ENCODE measurements around the gene LCN1. TPM values are rescaled to one million over a fixed set of nuclear protein-coding genes. Genes with fewer than 3 reads are reported as not detected.
A peak's percentile ranks its signal among the peaks of the same experiment; 100 is the strongest.

The LCN1 gene
- total and polyA plus RNA-seq, 2 of the 8 experiments (the other 6 are each of a cell fraction or from before 2014, with no cell fraction given), result not detected

DNA sequence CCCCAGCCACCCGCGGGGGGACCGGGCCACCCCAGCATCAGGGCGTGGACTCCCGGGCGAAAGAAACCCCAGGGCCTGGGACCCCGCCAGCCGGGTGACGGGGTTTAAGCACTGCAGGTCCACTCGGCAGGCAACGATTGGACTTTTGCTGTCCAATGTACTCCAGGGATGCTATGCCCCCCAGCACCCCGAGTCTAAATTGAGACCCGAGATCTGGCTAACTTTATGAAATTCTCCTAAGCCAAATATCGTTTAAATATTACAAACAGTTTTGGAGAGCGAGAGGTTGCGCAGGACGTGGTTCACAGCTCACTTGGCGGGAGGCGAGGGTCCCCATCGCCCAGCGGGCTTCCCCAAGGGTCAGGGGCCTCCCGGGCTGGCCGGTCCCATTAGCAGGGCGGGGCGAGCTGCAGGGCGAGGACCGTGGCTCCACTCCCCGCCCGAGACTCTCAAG is 21.1 kb upstream of the LCN1 start:
- Histone ChIP-seq H3K36me3 (ENCODE audit: control insufficient read depth in 2 of 4, insufficient read depth in 4 of 4, low read length in 3 of 4) (peaks cover 8 to 26% (median 20%) of the 10 kb centered on the region in 4 experiments; a peak in 7 of 8 replicates), H2BK120ac (replicated peaks; ENCODE audit: low read depth, low read length) (no peak overlapping the region), H4K5ac (ENCODE audit: insufficient read length, low read depth, low read length) (no peak overlapping the region), H3K27ac (ENCODE audit: low read depth, low read length) (no peak overlapping the region), H2AFZ (ENCODE audit: low read length) (no peak overlapping the region), H3K4ac (replicated peaks; ENCODE audit: insufficient read length, low read depth, low read length) (no peak overlapping the region), H4K20me1 (replicated peaks in 1 of 2; ENCODE audit: control insufficient read depth in 1 of 2, insufficient read depth in 2 of 2, low read length in 2 of 2) (peaks cover 12 to 18% of the 10 kb centered on the region in 2 experiments), H2BK12ac (ENCODE audit: low read depth, low read length) (no peak overlapping the region), H3K4me2 (ENCODE audit: insufficient read depth in 1 of 2, low read depth in 2 of 2, low read length in 2 of 2) (peak overlapping the region; percentile 68 to 87), H3K9ac (replicated peaks in 1 of 4; ENCODE audit: extremely low read depth in 1 of 4, low read depth in 3 of 4, low read length in 3 of 4) (no peak overlapping the region), H2AK5ac (ENCODE audit: low read depth, low read length) (no peak overlapping the region), H3K79me1 (ENCODE audit: low read depth, low read length) (0 out of 2 replicates have a peak, but pooled peaks cover 3% of the 10 kb centered on the region), H4K8ac (ENCODE audit: extremely low read depth, insufficient read depth, low read length) (no peak overlapping the region), H3K56ac (replicated peaks; ENCODE audit: insufficient read length, low read depth, low read length) (no peak overlapping the region), H3K23me2 (ENCODE audit: low read depth, low read length) (peaks cover 8% of the 10 kb centered on the region; the same call in 1 of the 2 replicates), H3K4me3 (ENCODE audit: extremely low read depth in 1 of 4, insufficient read depth in 2 of 4, low read depth in 3 of 4, low read length in 4 of 4) (peak overlapping the region; percentile 61 to 86 (median 81)), H3K27me3 (replicated peaks in 1 of 4; ENCODE audit: control insufficient read depth in 3 of 4, extremely low read depth in 1 of 4, insufficient read depth in 3 of 4, low read length in 3 of 4) (no peaks in the 10 kb centered on the region; a peak in 1 of 7 replicates), H3K4me1 (replicated peaks in 1 of 4; ENCODE audit: control insufficient read depth in 3 of 4, insufficient read depth in 4 of 4, low read length in 3 of 4) (peaks cover 0 to 15% (median 12%) of the 10 kb centered on the region in 4 experiments; a peak in 6 of 7 replicates), H3K23ac (ENCODE audit: insufficient read length) (no peak overlapping the region), H3K14ac (ENCODE audit: insufficient read length) (no peak overlapping the region), H2BK5ac (ENCODE audit: low read depth, low read length) (no peak overlapping the region), H4K91ac (replicated peaks; ENCODE audit: insufficient read length, low read length) (no peak overlapping the region), H2BK20ac (ENCODE audit: low read length) (no peak overlapping the region), H3K18ac (ENCODE audit: extremely low read depth, low read length) (no peak overlapping the region; the same call in 1 of the 2 replicates), H2BK15ac (ENCODE audit: low read length) (no peak overlapping the region), H3K79me2 (ENCODE audit: control insufficient read depth in 1 of 2, insufficient read depth in 2 of 2, low read length in 2 of 2) (peaks cover 0 to 16% of the 10 kb centered on the region in 2 experiments; a peak in 2 of 4 replicates), H3K9me3 (ENCODE audit: insufficient read depth in 2 of 2, low read depth in 1 of 2, low read length in 1 of 2) (no peaks in the 10 kb centered on the region)
- DNase-seq (ENCODE audit: low read depth in 1 of 2, low spot score in 2 of 2), result no peak
- CTCF ChIA-PET (ENCODE audit: partially characterized antibody), result interaction anchor here (1.0 to 2.1 kb wide), 5 partner anchors 10 to 52 kb away, joined by 3 to 11 read pairs (median 5); no protein-coding TSS in a partner anchor
- 0 out of 2 replicates have a peak, but pooled peaks have one; percentile 0 for TF ChIP-seq BACH1 (IDR thresholded peaks at IDR 0.05; ENCODE audit: low read length)
- no peak for TF ChIP-seq KDM5A (IDR thresholded peaks at IDR 0.05; ENCODE audit: low read length)
- TF ChIP-seq SIN3A (conservative IDR thresholded peaks at IDR 0.05 in 1 of 2, IDR thresholded peaks at IDR 0.05 in 1 of 2; ENCODE audit: low read depth in 1 of 2, low read length in 2 of 2), result no peak
- TF ChIP-seq GTF2F1 (IDR thresholded peaks at IDR 0.05; ENCODE audit: borderline replicate concordance, low read depth, low read length), result no peak
- TF ChIP-seq RBBP5 (IDR thresholded peaks at IDR 0.05; ENCODE audit: borderline replicate concordance, low read depth, low read length), result peak; percentile 1; the same call in 1 of the 2 replicates
- TF ChIP-seq KDM4A (IDR thresholded peaks at IDR 0.05; ENCODE audit: low read depth, low read length, severe bottlenecking), result peak; percentile 11
- no peak for TF ChIP-seq E2F6 (IDR thresholded peaks at IDR 0.05)
- WGBS, 2 experiments (ENCODE audit: extremely low coverage in 1 of 2, insufficient coverage in 1 of 2, insufficient read length in 1 of 2, insufficient replicate concordance in 2 of 2, low coverage in 1 of 2, low lambda C conversion rate in 2 of 2, missing lambda C conversion rate in 1 of 2), result 2% methylated on average over 27 of the region's 29 CpGs; no CpG with 5 or more reads in 1 of the 2 experiments
- FAIRE-seq, result no peak
- POLR2A ChIA-PET (ENCODE audit: partially characterized antibody), result interaction anchor here (2.8 kb wide), 1 partner anchor 19 kb away, joined by 17 read pairs; no protein-coding TSS in a partner anchor

Measured in H1 (cell line).